Cardiac fibroblast (primary cell): ENCODE data around the gene MTF2.

Experiments
- DNase-seq, 2 donors: peaks; one replicate each; pipeline versions ENCODE4 v3.0.0 to v3.0.0-alpha.2; 2010; ENCODE audit warnings: low read depth in 2 of 2
- H3K4me3 ChIP-seq, 2 donors: replicated peaks in 1 of 2; 1 replicate in 1 of 2; 2 replicates in 1 of 2; pipeline ENCODE4 v1.5.1; 2011; ENCODE audit warnings: low read depth in 2 of 2, low read length in 2 of 2, mild to moderate bottlenecking in 2 of 2, moderate library complexity in 1 of 2
- CTCF ChIP-seq: IDR thresholded peaks from one replicate; pipeline ENCODE4 v1.5.1; 2011; ENCODE audit warnings: low read depth, mild to moderate bottlenecking, low read length, inconsistent platforms

Gene MTF2

GRCh38 chr1:93106226-93106625, 27.1 kb downstream of the MTF2 start:
- no peak overlapping the region for H3K4me3 ChIP-seq
- no peak for DNase-seq
- TF ChIP-seq CTCF: no peak

- no peak for TF ChIP-seq CTCF
- DNase-seq: no peak
- no peak overlapping the region for H3K4me3 ChIP-seq
Observed at GRCh38 chr1:93107395-93107794, 28.3 kb downstream of the MTF2 start.

- no peak for DNase-seq
- H3K4me3 ChIP-seq: no peak overlapping the region
- no peak for TF ChIP-seq CTCF
Observed at GRCh38 chr1:93108335-93108734, 29.3 kb downstream of the MTF2 start.

GRCh38 chr1:93109578-93109977, 30.5 kb downstream of the MTF2 start:
- no peak for DNase-seq
- no peak for TF ChIP-seq CTCF
- no peak overlapping the region for H3K4me3 ChIP-seq

GRCh38 chr1:93111065-93111464, 32.0 kb downstream of the MTF2 start:
- H3K4me3 ChIP-seq: no peak overlapping the region
- DNase-seq: no peak
- no peak for TF ChIP-seq CTCF

- no peak for TF ChIP-seq CTCF
- no peak overlapping the region for H3K4me3 ChIP-seq
- DNase-seq: peak; percentile 13 to 15
Observed at GRCh38 chr1:93111561-93111960, 32.5 kb downstream of the MTF2 start.

- DNase-seq: no peak
- no peak for TF ChIP-seq CTCF
- H3K4me3 ChIP-seq: no peak overlapping the region
Observed at GRCh38 chr1:93113127-93113526, 34.0 kb downstream of the MTF2 start.
